Measurements from ENCODE around the gene KIAA1217.

Gene KIAA1217

DNA sequence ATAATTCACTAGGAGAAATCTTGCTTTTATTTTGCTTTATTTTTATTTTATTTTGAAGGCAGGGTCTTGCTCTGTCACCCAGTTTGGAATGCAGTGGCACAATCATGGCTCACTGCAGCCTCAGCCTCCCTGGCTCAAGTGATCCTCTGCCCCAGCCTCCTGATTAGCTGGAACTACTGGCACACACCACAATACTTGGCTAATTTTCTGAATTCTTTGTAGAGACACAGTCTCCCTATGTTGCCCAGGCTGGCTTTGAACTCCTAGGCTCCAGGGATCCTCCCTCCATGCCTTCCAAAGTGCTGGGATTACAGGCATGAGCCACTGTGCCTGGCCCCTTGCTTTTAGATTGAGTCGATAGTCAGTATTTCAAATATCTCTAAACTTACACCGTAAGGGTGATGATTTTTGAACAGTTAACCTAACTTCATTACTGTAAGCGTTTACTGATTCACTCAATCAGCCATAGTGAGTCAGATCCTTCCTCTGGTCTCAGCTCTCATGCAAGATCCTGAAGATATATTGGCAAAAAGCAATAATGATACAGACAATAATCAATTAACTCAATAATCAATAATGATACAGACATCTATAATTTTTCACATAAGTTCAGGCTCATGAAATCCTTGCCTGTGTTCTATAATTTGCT lies 239.5 kb downstream of the KIAA1217 start:
- no peak for FAIRE-seq

DNA sequence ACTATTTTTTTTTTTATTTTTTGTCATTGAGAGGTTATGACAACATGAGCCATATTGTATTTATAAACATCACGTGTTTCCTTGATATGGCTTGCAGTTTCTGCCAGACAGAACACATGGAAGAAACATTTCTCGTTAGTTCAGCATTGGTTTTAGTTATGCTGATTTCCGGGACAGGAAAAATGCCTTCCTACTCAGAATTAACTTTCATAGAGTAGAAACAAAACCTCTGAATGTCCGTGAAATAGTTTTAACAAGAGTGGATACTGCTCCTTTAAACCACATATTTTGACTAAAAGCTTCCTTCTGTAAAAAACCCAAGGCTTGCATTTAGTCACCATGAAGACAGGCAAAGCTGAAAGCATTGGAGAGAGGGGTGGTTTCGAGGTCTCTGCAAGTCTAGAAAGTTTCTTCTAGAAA lies 240.4 kb downstream of the KIAA1217 start:
- FAIRE-seq: no peak

DNA sequence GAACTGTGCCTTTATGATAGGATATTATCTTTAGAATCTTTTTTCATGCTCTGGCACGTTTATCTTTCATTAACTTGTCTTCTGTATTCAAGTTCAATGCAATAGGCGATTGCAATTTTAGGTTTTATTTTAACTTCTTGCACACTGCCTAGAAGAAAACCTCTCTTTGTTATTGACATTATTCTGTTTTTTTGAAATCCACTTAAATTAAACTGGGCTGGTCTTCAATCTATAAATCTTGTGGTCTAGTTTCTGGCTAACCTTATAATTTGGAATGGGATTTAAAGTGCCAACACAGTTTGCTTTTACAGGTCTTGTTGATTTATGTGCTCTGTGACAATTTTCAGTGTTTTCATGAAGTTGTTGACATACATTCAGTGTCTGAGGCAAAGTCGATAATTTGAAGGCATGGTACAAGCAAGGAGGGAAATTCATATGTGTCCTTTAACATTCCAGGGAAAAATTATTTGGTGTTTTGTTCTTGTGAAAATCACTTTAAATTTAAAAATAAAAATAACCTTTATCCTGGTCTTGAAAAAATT lies 240.9 kb downstream of the KIAA1217 start:
- FAIRE-seq: no peak

DNA sequence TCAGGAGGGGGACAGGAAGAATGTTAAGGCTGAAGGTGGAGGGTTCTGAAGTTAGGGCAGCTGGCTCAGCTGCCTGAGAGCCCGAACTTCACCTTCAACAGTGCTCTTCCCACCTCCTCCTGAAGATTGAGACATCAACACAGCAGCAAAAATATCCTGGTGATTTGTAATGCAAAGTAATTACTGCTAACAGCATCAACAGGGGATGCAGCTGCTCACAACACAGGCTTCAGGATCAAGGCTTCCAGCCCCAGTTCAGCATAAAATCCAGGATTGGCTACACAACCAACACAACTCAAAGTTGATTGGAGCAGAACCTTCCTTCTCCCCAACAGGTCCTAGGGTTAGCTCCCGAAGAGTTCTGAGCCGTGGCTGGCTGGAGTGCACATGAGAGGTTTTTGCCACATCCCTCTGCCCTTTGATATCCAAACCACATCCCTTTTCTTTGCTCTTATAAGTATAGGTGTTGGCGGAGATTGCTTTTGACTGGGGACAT lies 242.4 kb downstream of the KIAA1217 start:
- no peak for FAIRE-seq

DNA sequence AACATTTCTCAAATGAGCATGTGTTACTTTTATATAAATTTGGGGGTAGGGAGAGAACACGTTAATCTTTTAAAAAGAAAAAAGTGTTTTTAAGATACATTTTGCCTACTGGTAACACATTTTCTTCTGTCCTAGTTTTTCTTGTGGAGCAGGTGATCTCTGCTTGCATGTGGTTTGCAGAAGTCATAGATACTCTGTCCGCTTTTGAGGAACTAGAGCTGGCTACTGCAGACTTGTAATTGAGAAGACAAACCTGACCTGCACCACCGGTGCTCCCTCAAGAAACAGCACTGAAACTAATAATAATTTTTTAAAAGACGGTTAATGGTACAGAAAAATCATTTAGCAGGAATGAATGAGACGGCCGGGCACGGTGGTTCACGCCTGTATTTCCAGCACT lies 243.1 kb downstream of the KIAA1217 start:
- no peak for FAIRE-seq

DNA sequence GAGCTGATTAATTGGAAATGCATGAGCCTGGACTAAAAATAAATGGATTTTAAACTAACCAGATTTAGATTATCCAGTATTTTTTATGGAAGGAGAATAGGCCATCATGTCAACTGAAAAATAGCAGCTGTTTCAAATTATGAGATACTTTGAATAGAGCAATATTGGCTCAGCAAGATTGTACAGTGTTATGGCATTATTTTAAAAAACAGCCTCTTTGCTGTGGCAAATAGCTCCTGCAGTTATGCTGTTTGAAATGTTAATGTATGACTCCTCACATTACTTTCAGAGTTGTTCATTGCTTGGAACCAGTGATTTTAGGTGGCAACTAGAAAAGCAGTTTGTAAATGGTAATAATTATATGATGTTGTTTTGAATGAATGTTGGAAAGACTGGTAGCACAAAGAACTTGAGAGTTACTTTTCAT lies 244.5 kb downstream of the KIAA1217 start:
- no peak for FAIRE-seq

DNA sequence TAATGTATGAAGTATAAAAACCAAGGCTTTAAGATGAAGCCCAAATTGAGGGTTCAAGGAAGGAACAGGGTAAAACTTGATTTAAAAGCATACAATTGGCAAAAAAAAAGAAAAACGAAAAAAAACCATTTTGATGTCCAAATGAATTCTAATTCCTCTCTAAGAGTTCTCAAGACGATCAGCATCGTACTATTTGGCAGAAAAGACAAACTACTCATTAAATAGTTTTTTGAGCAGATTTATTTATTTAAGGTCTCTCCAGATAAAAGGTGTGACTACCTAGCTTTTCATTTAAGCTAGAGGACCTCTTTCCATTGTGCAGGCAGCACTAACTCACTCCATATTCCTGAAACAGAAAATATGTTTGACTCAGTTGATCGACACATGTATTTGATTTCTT lies 245.0 kb downstream of the KIAA1217 start:
- FAIRE-seq: no peak

DNA sequence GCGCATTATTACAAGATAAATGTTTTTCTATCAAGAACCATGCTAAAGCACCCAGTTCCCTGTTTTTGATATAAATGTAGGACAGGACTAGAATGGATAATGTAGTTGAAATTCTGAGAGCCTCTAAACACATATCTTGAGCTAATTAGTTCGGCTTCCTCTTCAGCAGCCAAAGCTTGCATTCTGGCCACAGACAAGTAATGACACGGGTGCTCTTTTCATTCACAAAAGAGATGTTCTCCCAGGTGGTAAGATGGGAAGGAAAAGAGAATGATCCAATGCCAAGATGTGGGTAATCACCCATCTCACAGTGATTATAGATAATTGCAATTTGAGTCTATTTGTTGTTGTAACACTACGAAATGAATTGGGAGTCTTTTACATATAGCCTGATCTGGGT lies 246.5 kb downstream of the KIAA1217 start:
- no peak for FAIRE-seq

DNA sequence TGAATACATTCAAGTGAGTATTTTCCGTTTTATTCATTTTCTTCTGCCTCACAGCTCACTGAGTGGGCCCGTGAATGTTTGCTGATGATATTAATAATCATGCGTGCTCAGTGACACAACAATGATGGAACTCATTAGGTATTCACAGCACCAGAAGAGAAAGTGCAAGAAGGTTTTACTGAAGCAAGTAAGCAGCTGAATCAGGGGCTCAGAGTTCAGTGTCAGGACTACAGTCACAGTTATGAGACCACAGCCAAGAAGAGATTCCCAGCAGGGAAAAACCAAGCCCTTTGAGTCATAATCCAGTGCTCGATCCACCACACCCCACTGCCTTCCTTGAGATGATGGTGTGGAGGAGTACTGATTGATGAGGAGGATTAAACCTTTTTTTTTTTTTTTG lies 247.4 kb downstream of the KIAA1217 start:
- no peak for FAIRE-seq

DNA sequence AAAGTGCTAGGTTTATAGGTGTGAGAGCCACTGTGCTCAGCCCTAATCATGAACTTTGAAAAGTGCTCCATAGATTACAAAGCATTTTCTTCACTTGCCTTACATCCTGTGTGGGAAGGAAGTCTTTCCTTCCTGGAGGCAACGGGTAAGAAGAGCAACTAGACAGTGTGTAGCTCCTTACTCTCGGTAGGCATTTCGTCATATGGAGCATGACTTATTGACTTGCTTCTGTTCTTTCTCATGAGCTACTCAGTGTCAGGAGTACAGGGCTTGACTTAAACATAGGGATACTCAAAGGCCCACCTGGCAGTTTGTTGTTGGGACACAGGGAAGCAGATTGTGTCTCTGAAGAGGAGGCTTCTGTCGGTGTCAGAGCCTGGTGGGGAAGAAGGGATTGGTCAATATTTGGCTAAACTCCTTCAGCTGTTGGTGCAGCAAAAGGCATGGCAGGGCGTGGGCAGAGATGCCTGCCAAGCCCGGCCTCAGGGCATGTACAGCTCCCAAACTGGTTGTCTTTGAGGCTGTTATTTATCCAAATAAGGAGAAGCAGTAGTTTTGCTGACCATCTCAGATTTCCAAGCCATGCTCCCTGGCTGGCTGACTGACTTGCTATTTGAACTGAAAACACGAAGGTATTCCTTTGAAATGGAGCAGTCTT lies 248.9 kb downstream of the KIAA1217 start:
- FAIRE-seq: no peak

DNA sequence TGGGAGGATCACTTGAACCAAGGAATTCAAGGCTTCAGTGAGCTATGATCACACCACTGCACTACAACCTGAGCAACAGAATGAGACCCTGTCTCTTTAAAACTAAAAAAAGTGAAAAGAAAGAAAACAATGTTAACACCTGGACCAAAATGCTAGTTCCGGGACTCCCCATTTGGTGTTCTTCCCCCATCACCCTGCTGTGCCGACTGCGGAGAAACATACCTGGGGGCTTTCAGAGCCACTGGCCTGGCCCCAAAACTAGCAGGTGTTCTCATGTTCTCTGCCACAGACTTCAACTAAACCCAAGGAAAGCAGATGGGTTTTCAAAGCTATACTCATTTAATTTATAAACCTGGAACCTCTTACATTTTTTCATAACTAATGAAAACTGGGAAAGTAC lies 250.9 kb downstream of the KIAA1217 start:
- FAIRE-seq: no peak

DNA sequence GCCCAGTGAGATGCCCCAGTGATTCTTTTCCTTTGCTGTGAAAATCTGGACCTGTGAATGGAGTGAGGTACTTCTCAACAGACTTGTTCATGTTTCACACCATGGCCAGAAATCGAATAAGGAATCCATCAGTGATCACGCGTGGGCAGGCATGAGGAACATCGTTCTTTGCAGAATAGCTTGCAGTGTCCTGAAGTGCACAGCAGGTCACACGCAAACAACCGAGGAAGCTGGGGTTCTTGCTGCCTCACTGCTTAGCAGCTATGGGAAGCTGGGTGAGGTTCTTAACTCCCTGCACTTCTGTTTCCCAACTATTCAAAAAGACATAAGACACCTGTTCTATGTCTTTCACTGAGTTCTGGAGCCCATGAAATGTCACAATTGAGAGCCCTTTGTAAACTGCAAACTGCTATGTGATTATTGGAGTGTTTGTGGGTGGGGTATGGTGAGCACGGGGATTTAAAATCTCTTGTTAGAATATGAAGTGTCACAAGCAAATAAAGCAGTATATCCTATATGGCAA lies 253.4 kb downstream of the KIAA1217 start:
- FAIRE-seq: no peak

DNA sequence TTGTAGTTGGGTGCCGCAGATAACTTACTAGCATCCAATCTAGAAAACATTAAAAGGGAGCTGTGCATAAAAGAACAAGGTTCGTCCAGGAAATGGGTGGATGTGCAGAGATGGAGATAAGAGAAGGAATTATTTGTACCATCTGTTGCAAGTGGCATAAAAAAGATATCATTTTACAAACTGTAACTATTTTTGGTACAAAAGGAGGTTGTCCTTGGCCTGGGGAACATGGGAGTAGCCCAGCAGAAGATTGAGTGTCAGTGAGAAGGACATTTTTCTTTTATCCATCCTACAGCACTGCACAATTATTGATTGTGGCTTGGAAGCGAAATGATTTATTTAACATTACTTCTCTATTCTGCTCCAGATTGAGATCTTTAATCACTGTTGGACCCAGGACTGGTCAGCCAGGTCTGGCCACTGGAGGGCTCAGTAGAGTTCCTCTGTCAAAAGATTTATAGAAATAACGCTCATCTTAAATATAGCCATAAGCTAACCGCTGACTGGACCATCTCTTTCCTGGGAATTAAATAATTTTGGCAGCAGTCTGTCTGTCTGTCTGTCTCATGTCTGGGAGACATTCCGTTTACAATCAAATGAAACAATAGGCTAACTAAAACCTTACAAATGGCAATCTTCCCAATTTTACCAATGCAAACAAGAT lies 254.1 kb downstream of the KIAA1217 start:
- no peak for FAIRE-seq

DNA sequence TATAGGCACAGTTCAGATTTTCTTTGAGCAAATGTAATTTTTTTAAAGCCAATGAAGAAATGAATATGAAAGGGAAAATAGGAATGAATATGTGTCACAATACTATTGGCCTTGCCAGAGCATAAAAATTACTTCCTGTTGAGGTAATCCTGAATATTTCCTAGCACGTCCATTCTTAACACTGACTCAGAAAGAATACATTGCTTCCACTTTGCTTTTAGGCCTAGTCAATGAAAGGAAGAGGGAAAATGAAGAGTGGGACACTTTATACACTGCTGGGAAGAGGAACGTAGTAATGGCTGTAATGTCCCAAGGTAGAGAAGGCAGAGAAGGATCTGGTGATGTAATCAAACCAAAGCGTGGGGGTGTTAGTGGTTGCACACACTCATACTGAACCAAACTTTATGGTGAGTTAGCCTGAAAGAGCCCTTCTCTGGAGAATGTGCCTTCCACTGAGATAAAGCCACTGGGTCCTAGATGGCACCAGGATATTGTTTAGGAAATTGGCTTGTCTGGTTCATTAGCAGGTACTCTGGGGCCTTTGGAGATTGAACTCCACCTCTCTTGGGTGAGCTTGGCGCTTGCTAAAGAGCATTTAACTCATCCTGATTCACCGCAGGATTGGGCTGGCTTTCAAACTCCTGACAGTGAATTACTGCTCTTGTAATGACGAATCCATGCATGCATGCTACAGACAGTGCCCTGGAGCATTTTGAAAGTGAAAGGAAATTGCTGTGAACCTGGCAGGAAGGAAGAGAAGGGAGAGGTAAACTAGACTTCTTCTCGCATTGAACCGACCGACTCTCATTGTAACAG lies 254.9 kb downstream of the KIAA1217 start:
- FAIRE-seq: no peak

DNA sequence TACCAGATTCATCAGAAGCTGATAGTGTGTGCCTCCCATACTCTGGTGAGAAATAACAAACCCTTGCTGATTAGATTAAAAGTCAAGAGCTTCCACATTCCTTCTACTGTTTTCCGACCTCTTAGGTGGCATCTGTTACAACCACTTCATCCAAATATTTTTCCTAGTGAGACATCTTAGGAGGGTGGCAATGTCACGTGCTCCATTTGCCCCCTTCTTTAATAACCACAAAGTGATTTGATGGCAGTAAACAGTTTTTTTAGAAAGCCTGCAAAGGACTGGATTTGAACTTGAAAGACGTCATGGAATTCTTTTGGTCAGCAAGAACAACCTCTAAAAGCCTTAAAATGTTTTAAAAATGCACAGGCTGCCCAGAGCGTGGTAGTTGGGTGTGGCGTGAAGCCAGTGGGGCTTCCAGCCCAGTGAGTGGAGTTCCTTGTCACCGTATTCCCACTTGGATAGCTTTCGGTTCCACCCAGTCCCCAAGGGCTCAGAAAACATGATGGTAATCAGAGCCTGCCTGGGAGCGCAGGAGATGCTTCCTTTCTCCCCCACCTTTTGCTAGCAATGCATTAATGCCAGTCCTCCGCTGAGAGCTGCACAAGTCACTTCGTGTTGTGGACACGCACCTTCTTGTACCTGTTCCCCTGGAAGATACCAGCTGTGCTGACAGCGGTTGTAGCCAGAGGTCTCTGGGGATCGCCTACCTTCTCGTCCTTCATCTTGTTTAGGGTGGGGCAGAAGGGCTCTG lies 256.4 kb downstream of the KIAA1217 start:
- no peak for FAIRE-seq

DNA sequence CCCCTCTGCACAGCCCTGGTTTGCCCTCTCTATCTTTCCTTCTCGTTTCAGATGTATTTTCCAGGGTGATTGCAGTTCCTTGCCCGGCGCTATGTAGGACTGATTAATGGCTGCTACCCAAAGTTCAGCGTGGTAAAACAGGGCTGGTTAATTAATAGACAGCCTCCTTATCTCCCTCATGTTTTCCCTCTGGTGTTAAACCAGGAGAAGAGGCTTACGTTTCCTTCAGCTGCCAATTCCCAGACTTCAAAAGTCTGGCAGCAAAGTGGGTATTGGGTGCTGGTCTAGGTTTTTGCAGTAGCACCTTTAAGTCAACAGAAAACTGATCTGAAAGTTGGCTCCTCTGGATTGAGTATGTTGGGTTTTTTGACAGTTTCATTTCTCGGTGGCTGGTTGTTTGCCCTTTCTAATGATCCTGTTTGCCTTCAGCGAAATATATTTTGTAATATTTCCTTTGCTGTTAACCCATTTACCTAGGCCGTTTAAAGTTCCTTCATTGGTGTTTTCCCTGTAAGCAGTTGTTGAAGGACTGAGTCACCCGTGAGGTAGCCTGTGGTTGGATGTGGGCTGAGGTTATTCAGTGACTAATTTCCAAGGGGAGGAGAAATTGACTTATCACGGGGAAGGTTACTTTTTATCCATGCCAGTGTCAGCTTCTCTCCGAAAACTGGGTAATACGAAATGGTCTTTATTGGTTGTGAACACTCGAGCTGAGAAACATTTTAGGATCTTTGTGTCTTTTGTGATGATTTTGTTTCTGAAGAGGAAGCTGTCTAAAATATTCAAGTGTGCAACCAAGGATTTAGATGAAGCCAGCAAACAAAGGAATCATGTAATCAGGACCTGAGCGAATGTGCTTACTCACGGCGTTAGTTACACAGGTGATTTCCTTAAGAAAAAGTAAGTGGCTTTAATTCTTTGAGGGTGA lies 257.2 kb downstream of the KIAA1217 start:
- FAIRE-seq: no peak

DNA sequence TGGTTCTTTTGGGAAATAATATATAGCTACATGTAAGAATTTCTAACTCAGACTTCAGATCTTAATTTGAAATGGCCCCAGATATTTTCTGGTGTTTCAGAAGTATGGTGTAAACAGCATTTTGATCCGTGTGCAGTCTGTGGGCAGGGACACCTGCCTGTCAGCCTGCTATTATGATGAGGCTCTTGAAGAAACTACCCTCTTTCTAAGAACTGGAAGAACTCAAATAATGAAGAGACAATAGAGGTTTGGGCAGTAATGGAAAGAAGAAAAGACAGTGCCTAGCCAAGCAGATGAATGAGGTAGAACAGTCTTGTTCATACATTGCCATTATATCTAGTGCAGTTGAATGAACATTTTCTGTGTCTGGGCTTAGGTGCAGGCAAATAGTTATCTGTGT lies 258.2 kb downstream of the KIAA1217 start:
- FAIRE-seq: no peak

DNA sequence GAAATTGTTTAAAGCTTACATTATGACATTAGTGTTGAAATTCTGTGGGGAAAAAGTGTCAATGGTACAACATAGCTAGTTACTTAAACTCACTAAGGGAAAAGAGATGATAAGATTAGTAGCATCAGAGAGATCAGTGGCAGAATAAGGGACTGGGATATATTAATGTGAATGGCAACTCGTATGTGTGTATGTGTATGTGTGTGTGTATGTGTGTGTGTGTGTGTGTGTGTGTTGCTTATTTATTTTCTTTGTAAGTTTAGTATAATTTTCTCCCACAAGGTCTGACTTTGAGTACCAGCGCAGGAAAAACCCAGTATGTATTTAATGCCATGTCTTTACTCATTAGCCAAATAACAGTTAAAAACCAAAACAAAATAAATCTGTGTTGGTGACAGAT lies 258.7 kb downstream of the KIAA1217 start:
- no peak for FAIRE-seq

DNA sequence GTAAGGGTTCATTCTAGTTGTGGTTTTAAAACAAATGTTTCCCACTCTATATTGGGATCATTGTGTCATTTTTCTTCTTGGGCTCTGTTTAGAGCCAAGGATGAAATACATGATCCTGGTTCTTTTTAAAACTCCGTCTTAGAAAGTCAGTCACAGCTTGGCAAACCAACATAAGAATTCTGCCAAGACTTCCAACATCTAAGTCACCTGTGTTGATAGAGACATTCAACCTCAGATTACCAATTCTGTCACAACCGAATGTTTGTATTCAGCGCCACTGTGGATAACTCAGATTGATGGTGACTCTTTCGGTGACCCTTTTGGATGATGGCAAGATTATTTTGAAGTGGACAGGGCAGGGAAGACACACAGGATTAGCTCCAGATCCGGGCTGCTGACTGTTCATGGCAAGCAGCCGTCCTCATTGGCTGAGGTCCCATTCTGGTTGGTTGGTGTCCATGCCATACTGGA lies 259.4 kb downstream of the KIAA1217 start:
- FAIRE-seq: no peak

DNA sequence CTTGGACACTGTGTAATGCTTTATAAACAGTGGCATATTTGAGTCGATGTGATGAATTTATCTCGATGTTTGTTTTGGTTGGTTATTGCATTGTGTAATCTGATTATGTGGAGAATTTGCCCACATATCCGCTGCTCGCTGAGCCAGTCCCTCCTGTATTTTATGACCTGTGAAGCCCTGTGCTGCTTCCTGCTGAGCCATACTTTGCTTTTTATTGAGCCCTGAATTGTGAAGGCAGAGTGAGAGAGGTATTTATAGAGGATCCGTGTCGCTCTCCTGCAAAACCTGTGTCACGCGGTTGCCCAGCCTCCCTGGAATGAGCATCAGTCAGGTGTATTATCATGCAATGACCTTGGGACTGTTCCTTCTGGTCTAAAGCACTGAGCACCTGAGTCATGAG lies 261.1 kb downstream of the KIAA1217 start:
- no peak for FAIRE-seq

DNA sequence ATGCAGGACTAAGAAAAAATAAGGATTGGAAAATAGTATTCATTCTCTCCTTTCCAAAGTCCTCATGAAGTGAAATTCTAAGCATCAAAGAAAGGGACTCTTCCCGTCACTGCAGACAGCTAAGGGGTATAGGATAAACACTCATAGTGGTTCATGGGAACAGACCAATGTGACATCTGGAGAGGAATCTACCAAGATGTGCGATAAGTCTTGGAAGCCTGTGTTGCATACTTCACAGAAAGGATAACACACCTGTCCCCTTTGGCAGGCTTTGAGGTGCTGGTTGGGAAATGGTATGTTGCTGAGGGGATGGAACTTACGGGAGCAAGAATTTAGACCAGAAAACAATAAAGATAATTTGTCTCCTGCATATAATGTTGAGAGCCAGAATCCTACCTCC lies 266.7 kb downstream of the KIAA1217 start:
- FAIRE-seq: no peak

Measured in TTC549 (cell line).